Measurements from ENCODE around the gene CENPB. TPM values are rescaled to one million over a fixed set of nuclear protein-coding genes. Genes with fewer than 3 reads are reported as not detected.

The CENPB gene
- total and polyA plus RNA-seq, 8 donors: 30.2 to 46.5 (median 39.3) TPM

GRCh38 chr20:3825526-3825925 lies 39.0 kb upstream of the CENPB start:
- peaks cover 0 to 27% (median 19%) of the 10 kb centered on the region in 3 donors for H3K36me3 ChIP-seq
- no peak for DNase-seq
- FAIRE-seq: no peak

GRCh38 chr20:3823881-3824280 lies 37.3 kb upstream of the CENPB start:
- Histone ChIP-seq H3K9me3 (no peaks in the 10 kb centered on the region), H3K4me3 (no peak overlapping the region), H3K4me1 (peaks cover 4 to 18% (median 15%) of the 10 kb centered on the region in 3 donors), H3K27me3 (no peaks in the 10 kb centered on the region), H3K27ac (no peak overlapping the region), H3K36me3 (peaks cover 0 to 27% (median 19%) of the 10 kb centered on the region in 3 donors)
- WGBS, 2 donors: 92 to 94% methylated on average over 20 of the region's 20 CpGs
- no peak for ATAC-seq
- intact Hi-C loops (cut with DNase I): loop anchor here in 1 of 3 donors (5.0 kb wide), 1 partner anchor 37 kb away; the partner anchor contains the start of gene CENPB
- TF ChIP-seq CTCF (IDR thresholded peaks at IDR 0.05): no peak
- DNase-seq: peak in 1 of 6 donors; percentile 72
- FAIRE-seq: no peak

More at GRCh38 chr20:3825526-3825925, 39.0 kb upstream of the CENPB start:
- no peak for TF ChIP-seq CTCF (IDR thresholded peaks at IDR 0.05)
- intact Hi-C loops (cut with DNase I): no loop called here
- ATAC-seq: no peak
- Histone ChIP-seq H3K4me1 (peaks cover 4 to 7% (median 7%) of the 10 kb centered on the region in 3 donors), H3K4me3 (no peak overlapping the region), H3K27me3 (no peaks in the 10 kb centered on the region), H3K9me3 (no peaks in the 10 kb centered on the region), H3K27ac (no peak overlapping the region)
- 80 to 81% methylated on average over 7 of the region's 7 CpGs for WGBS, 2 donors

- Histone ChIP-seq H3K9me3 (no peaks in the 10 kb centered on the region), H3K4me3 (no peak overlapping the region), H3K27me3 (no peaks in the 10 kb centered on the region), H3K4me1 (peaks cover 9 to 29% (median 21%) of the 10 kb centered on the region in 3 donors), H3K27ac (no peak overlapping the region), H3K36me3 (peaks cover 0 to 27% (median 19%) of the 10 kb centered on the region in 3 donors)
- ATAC-seq (no peak), FAIRE-seq (no peak), DNase-seq (no peak)
- TF ChIP-seq CTCF (IDR thresholded peaks at IDR 0.05): no peak
- WGBS, 2 donors: 91 to 93% methylated on average over 14 of the region's 14 CpGs
- intact Hi-C loops (cut with DNase I): loop anchor here in 1 of 3 donors (5.0 kb wide), 1 partner anchor 35 kb away; the partner anchor contains the start of gene CENPB
Measured at GRCh38 chr20:3821996-3822395, 35.5 kb upstream of the CENPB start.

GRCh38 chr20:3820901-3821727 lies 34.6 kb upstream of the CENPB start:
- peak in 1 of 4 donors; percentile 1 for ATAC-seq
- FAIRE-seq: no peak
- Histone ChIP-seq H3K9me3 (no peaks in the 10 kb centered on the region), H3K27ac (peak overlapping the region; percentile 98 to 100 (median 98)), H3K4me3 (peak overlapping the region; percentile 51 to 80 (median 65)), H3K4me1 (peaks cover 9 to 29% (median 21%) of the 10 kb centered on the region in 3 donors), H3K36me3 (peaks cover 0 to 27% (median 19%) of the 10 kb centered on the region in 3 donors), H3K27me3 (no peaks in the 10 kb centered on the region)
- TF ChIP-seq CTCF (IDR thresholded peaks at IDR 0.05): no peak
- WGBS, 2 donors: 26 to 35% methylated on average over 20 of the region's 20 CpGs
- intact Hi-C loops (cut with DNase I): loop anchor here in 1 of 3 donors (5.0 kb wide), 1 partner anchor 34 kb away; the partner anchor contains the start of gene CENPB
- peak in 1 of 6 donors; percentile 40 for DNase-seq
